OCI-LY3 (cell line): Measurements from ENCODE around the gene EGR2.

Experiments
- H2AFZ ChIP-seq: fragments of 200-600, 300-600 bp; shearing (Covaris generic); 2 replicates; pipeline ENCODE4 v1.6.0; 2014; ENCODE audit warnings: antibody characterized with exemption, low read depth, low read length
- H3K27ac ChIP-seq: fragments of 200-600, 300-600 bp; sonication (generic); 2 replicates; pipeline ENCODE4 v1.5.1; 2014; ENCODE audit warnings: mild to moderate bottlenecking, low read length, moderate library complexity, mixed read lengths
- H3K27me3 ChIP-seq: fragments of 200-600, 300-600 bp; sonication (generic); 2 replicates; pipeline ENCODE4 v1.6.1; 2014; ENCODE audit warnings: low read depth, low read length, mixed read lengths
- H3K36me3 ChIP-seq: fragments of 200-600, 300-600 bp; sonication (generic); replicated peaks from 2 replicates; pipeline ENCODE3; 2014; ENCODE audit warnings: low read depth, low read length, mixed read lengths
- H3K4me1 ChIP-seq: fragments of 300-600, 200-600 bp; sonication (generic); 2 replicates; pipeline ENCODE4 v1.6.1; 2014; ENCODE audit warnings: low read length, mixed read lengths
- H3K4me2 ChIP-seq: fragments of 200-600, 300-600 bp; sonication (generic); 2 replicates; pipeline ENCODE4 v1.6.1; 2014; ENCODE audit warnings: low read length, mixed read lengths
- H3K4me3 ChIP-seq: fragments of 300-600, 200-600 bp; sonication (generic); 2 replicates; pipeline ENCODE4 v1.5.1; 2014; ENCODE audit warnings: antibody characterized with exemption, mild to moderate bottlenecking, low read length, moderate library complexity
- H3K79me2 ChIP-seq: fragments of 300-600, 200-600 bp; shearing (Covaris generic); 2 replicates; pipeline ENCODE4 v1.6.1; 2014; ENCODE audit warnings: mild to moderate bottlenecking, low read length, mixed read lengths
- H3K9ac ChIP-seq: fragments of 300-600, 200-600 bp; shearing (Covaris generic); 2 replicates; pipeline ENCODE4 v1.6.0; 2014; ENCODE audit warnings: mild to moderate bottlenecking, low read length, moderate library complexity
- H3K9me3 ChIP-seq: fragments of 200-600, 300-600 bp; shearing (Covaris generic); 2 replicates; pipeline ENCODE4 v1.6.1; 2014; ENCODE audit warnings: low read length, mixed read lengths; ENCODE audit not compliant: insufficient read depth
- H4K20me1 ChIP-seq: fragments of 200-600, 300-600 bp; sonication (generic); 2 replicates; pipeline ENCODE4 v1.6.1; 2016; ENCODE audit warnings: low read length, mixed read lengths; ENCODE audit not compliant: insufficient read depth
- EZH2phosphoT487 ChIP-seq: fragments of 200-600 bp; shearing (Covaris generic); IDR thresholded peaks from 2 replicates; pipeline ENCODE4 v1.6.1; 2018; ENCODE audit warnings: antibody characterized with exemption, mixed run types, low read depth
- TF ChIP-seq, protein P1 (sequence below): fragments of 200-600, 300-600 bp; sonication (generic); IDR thresholded peaks from 2 replicates; pipeline ENCODE4 v1.5.1; 2014; ENCODE audit warnings: antibody characterized with exemption, low read length, low read depth

EGR2 gene

GRCh38 chr10:62858364-62858763 lies 42.2 kb upstream of the EGR2 start:
- Histone ChIP-seq H3K4me3 (no peak overlapping the region), H3K4me2 (no peak overlapping the region), H3K79me2 (no peaks in the 10 kb centered on the region), H3K27ac (no peak overlapping the region), H3K36me3 (no peaks in the 10 kb centered on the region), H3K9me3 (no peaks in the 10 kb centered on the region), H3K9ac (no peak overlapping the region), H3K4me1 (peaks cover 7% of the 10 kb centered on the region), H2AFZ (no peak overlapping the region), H4K20me1 (no peaks in the 10 kb centered on the region), H3K27me3 (no peaks in the 10 kb centered on the region)
- TF ChIP-seq, protein P1, sequence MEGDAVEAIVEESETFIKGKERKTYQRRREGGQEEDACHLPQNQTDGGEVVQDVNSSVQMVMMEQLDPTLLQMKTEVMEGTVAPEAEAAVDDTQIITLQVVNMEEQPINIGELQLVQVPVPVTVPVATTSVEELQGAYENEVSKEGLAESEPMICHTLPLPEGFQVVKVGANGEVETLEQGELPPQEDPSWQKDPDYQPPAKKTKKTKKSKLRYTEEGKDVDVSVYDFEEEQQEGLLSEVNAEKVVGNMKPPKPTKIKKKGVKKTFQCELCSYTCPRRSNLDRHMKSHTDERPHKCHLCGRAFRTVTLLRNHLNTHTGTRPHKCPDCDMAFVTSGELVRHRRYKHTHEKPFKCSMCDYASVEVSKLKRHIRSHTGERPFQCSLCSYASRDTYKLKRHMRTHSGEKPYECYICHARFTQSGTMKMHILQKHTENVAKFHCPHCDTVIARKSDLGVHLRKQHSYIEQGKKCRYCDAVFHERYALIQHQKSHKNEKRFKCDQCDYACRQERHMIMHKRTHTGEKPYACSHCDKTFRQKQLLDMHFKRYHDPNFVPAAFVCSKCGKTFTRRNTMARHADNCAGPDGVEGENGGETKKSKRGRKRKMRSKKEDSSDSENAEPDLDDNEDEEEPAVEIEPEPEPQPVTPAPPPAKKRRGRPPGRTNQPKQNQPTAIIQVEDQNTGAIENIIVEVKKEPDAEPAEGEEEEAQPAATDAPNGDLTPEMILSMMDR: no peak
- no peak for TF ChIP-seq EZH2phosphoT487

DNA sequence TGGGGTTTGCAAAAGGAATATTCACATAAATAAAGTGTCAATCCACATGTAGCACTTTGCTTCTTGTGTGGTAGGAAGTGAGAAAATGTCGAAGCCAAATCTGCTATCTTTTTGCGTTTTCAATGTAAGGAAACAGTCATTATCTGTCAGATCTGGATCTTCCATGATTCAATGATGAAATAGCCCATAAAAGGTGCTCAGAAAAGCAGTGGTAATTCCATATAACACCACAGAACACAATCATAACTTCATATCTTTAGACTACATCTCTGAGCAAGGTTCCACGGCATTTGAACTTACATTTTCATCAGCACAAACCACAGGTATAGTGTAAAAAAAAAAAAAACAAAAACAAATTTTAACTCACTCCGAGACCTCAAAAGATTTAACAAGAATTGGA lies 39.9 kb upstream of the EGR2 start:
- Histone ChIP-seq H3K79me2 (no peaks in the 10 kb centered on the region), H3K4me1 (peaks cover 28% of the 10 kb centered on the region), H3K9me3 (no peaks in the 10 kb centered on the region), H3K9ac (no peak overlapping the region), H3K36me3 (no peaks in the 10 kb centered on the region), H3K4me2 (no peak overlapping the region), H3K4me3 (no peak overlapping the region), H3K27ac (no peak overlapping the region), H2AFZ (no peak overlapping the region), H4K20me1 (no peaks in the 10 kb centered on the region), H3K27me3 (no peaks in the 10 kb centered on the region)
- TF ChIP-seq EZH2phosphoT487: no peak
- TF ChIP-seq, protein P1: no peak

DNA sequence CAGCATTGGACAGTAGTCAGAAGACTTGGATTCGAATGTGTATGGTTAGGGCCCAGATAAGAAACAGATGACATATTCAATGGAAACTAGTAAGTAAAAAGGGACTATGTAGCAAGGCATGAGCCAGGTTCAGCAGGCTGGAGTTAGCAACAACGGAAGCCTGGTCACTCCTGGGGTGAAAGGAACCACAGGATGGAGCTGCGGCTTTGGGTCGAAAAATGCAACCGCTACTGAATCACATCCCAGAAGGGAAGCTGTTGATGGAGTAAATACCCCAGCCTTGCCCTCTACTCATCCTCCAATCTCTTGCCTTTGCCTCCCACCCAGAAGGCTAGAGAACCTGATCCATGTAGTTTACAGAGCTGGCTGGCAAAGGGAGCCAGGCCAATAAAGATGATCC lies 37.5 kb upstream of the EGR2 start:
- no peak overlapping the region for H3K4me3 ChIP-seq
- H3K4me1 ChIP-seq: peaks cover 34% of the 10 kb centered on the region
- H3K9me3 ChIP-seq: no peaks in the 10 kb centered on the region
- peak overlapping the region; percentile 39 for H3K4me2 ChIP-seq
- TF ChIP-seq, protein P1: no peak
- TF ChIP-seq EZH2phosphoT487: no peak
- H2AFZ ChIP-seq: no peak overlapping the region
- no peaks in the 10 kb centered on the region for H3K27me3 ChIP-seq
- H3K9ac ChIP-seq: no peak overlapping the region
- no peaks in the 10 kb centered on the region for H4K20me1 ChIP-seq
- no peak overlapping the region for H3K27ac ChIP-seq
- H3K79me2 ChIP-seq: no peaks in the 10 kb centered on the region
- no peaks in the 10 kb centered on the region for H3K36me3 ChIP-seq

DNA sequence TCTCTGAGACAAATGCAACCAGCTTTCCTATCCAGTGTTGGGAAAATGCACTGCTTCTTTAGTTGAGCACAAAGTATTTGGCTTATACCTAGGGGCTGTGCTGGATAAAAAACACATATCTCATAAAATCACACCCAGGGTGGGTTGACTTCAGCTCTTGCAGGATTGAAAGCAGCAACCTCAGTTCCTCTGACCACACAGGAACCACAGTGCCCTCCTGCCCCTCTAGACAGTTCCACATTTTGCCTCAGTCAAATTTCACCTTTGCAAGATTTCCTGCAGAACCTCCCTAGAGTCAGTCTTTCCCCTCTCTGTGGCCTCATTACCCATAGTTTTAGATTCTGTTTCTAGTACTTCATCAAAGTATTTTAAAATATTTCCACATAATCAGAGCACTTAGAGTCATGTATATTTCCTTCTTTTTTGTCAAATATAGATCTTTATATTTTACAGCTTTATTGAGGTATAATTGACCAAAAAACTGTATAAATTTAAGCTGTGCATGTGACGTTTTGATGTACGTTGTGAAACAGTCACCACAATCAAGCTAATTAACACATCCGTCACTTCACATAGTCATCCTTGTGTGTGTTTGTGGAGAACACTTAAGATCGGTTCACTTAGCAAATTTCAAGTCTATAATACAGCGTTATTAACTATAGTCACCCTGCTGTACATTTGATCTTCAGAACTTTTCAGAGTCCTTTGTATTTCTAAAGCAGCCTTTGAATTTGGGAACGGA lies 37.0 kb upstream of the EGR2 start:
- Histone ChIP-seq H3K27me3 (no peaks in the 10 kb centered on the region), H3K4me3 (no peak overlapping the region), H3K9me3 (no peaks in the 10 kb centered on the region), H3K4me2 (peak overlapping the region; percentile 39), H3K27ac (no peak overlapping the region), H3K9ac (no peak overlapping the region), H4K20me1 (no peaks in the 10 kb centered on the region), H3K4me1 (peaks cover 34% of the 10 kb centered on the region), H3K79me2 (no peaks in the 10 kb centered on the region), H2AFZ (no peak overlapping the region), H3K36me3 (no peaks in the 10 kb centered on the region)
- TF ChIP-seq, protein P1: no peak
- TF ChIP-seq EZH2phosphoT487: no peak
